Spleen (tissue), 11 donors: ENCODE measurements around the gene ZNF804B. TPM values are rescaled to one million over a fixed set of nuclear protein-coding genes. Genes with fewer than 3 reads are reported as not detected.

Experiments
- DNase-seq: peaks from one replicate; pipeline ENCODE4 v3.0.0-alpha.2; 2020
- H3K27ac ChIP-seq, 8 donors: fragments of 200-600 bp; sonication (generic) in 7 of 8; 1 replicate in 4 of 8; 2 replicates in 4 of 8; pipeline versions ENCODE4 v1.5.0 to v1.8.0; 2016 to 2021; ENCODE audit warnings: inconsistent platforms in 4 of 8, mild to moderate bottlenecking in 4 of 8, moderate library complexity in 1 of 8
- H3K27me3 ChIP-seq, 7 donors: fragments of 200-600 bp; sonication (generic) in 6 of 7; replicated peaks in 1 of 7; 1 replicate in 4 of 7; 2 replicates in 3 of 7; pipeline versions ENCODE4 v1.5.0 to v1.8.0; 2016 to 2021; ENCODE audit warnings: inconsistent platforms in 3 of 7, mild to moderate bottlenecking in 1 of 7
- H3K36me3 ChIP-seq, 6 donors: fragments of 200-600 bp; sonication (generic) in 5 of 6; 1 replicate in 4 of 6; 2 replicates in 2 of 6; pipeline versions ENCODE4 v1.5.0 to v1.8.0; 2016 to 2021; ENCODE audit warnings: inconsistent platforms in 2 of 6
- H3K4me1 ChIP-seq, 6 donors: fragments of 200-600 bp; sonication (generic) in 5 of 6; 1 replicate in 3 of 6; 2 replicates in 3 of 6; pipeline versions ENCODE4 v1.5.0 to v1.8.0; 2016 to 2021; ENCODE audit warnings: inconsistent platforms in 3 of 6
- H3K4me3 ChIP-seq, 8 donors: fragments of 200-600 bp; sonication (generic) in 7 of 8; 1 replicate in 4 of 8; 2 replicates in 4 of 8; pipeline versions ENCODE4 v1.5.0 to v1.8.0; 2016 to 2021; ENCODE audit warnings: inconsistent platforms in 4 of 8, mild to moderate bottlenecking in 4 of 8, moderate library complexity in 2 of 8
- H3K9me3 ChIP-seq, 8 donors: fragments of 200-600 bp; sonication (generic) in 7 of 8; 1 replicate in 4 of 8; 2 replicates in 4 of 8; pipeline versions ENCODE4 v1.5.0 to v1.8.0; 2016 to 2021; ENCODE audit warnings: inconsistent platforms in 4 of 8
- POLR2A ChIP-seq, 3 donors: fragments of 450-650 bp; IDR thresholded peaks; one replicate each; pipeline ENCODE4 v1.5.1; 2017; ENCODE audit warnings: antibody characterized with exemption in 3 of 3, mild to moderate bottlenecking in 1 of 3
- POLR2AphosphoS5 ChIP-seq, 3 donors: sonication (generic); formaldehyde crosslinking; IDR thresholded peaks; one replicate each; pipeline ENCODE4 v1.5.1; 2017; ENCODE audit warnings: antibody characterized with exemption in 3 of 3
- WGBS, 5 donors: extraction: QIAGEN DNeasy Blood & Tissue Kit in 3 of 5; methylation state at CpG; one replicate each; pipeline versions ENCODE4 v1.1.5 to v1.1.7; 2013 to 2018; 5-methylcytosine and 5-hydroxymethylcytosine counted together
- intact Hi-C: fragments of 100-400 bp; cut with DNase I; formaldehyde crosslinking; loops from one replicate; pipeline ENCODE4 v1.15.0; 2023; ENCODE audit warnings: low total_unique reads
- polyA plus RNA-seq, 3 donors: library from polyadenylated mRNA; stranded (reverse); fragments of 200-250 nt; gene quantifications; one replicate each; pipeline ENCODE4 v1.2.1, GENCODE V29; 2013
- total RNA-seq, 7 donors: library from RNA; depleted of rRNA in 3 of 7; stranded (reverse); fragments of >200 nt in 3 of 7; fragmentation: NEBNext Ultra II Directional in 4 of 7; extraction: Animal tissue kit (Norgen Biotek cat#: 25700) in 4 of 7; gene quantifications; one replicate each; pipeline versions ENCODE4 v1.1.0 to v1.2.1, GENCODE V29; 2016 to 2021
- TF ChIP-seq, protein P1 (sequence below), 11 experiments: fragments of 200-600 bp in 7 of 11; fragments of 450-650 bp in 4 of 11; sonication (generic) in 4 of 11; IDR thresholded peaks in 8 of 11; conservative IDR thresholded peaks in 3 of 11; 1 replicate in 7 of 11; 2 replicates in 4 of 11; pipeline versions ENCODE4 v1.4.0 to v1.8.0; 2016 to 2021; ENCODE audit warnings: antibody characterized with exemption in 11 of 11, inconsistent platforms in 4 of 11, mild to moderate bottlenecking in 1 of 11
- donor health status: healthy with polysubstance abuse.
- donor health status: DM: no; HTN: no; CAD: no; lungs with moderate emphysema.
- donor health status: DM: no; HTN: no; CAD: no.
- donor health status: Bipolar disorder and iron deficiency.
- donor health status: healthy.
- donor health status: DM: no; HTN: no; CAD: no.
- donor health status: DM: yes; HTN: yes; CAD: no.

Gene ZNF804B
- total and polyA plus RNA-seq, 10 donors = not detected

GRCh38 chr7:88928276-88928675 is 168.8 kb downstream of the ZNF804B start:
- no peak for TF ChIP-seq POLR2A (IDR thresholded peaks at IDR 0.05)
- TF ChIP-seq POLR2AphosphoS5 (IDR thresholded peaks at IDR 0.05) = no peak
- TF ChIP-seq, protein P1, sequence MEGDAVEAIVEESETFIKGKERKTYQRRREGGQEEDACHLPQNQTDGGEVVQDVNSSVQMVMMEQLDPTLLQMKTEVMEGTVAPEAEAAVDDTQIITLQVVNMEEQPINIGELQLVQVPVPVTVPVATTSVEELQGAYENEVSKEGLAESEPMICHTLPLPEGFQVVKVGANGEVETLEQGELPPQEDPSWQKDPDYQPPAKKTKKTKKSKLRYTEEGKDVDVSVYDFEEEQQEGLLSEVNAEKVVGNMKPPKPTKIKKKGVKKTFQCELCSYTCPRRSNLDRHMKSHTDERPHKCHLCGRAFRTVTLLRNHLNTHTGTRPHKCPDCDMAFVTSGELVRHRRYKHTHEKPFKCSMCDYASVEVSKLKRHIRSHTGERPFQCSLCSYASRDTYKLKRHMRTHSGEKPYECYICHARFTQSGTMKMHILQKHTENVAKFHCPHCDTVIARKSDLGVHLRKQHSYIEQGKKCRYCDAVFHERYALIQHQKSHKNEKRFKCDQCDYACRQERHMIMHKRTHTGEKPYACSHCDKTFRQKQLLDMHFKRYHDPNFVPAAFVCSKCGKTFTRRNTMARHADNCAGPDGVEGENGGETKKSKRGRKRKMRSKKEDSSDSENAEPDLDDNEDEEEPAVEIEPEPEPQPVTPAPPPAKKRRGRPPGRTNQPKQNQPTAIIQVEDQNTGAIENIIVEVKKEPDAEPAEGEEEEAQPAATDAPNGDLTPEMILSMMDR (IDR thresholded peaks at IDR 0.05 in 8 of 11, conservative IDR thresholded peaks at IDR 0.05 in 3 of 11) = no peak
- no peak overlapping the region for H3K27ac ChIP-seq
- H3K36me3 ChIP-seq = no peaks in the 10 kb centered on the region
- H3K4me1 ChIP-seq = no peaks in the 10 kb centered on the region
- no peak overlapping the region for H3K4me3 ChIP-seq
- DNase-seq = no peak
- H3K9me3 ChIP-seq = no peaks in the 10 kb centered on the region
- intact Hi-C loops = no loop called here
- no peaks in the 10 kb centered on the region for H3K27me3 ChIP-seq

- H3K27ac ChIP-seq = no peak overlapping the region
- WGBS, 5 donors = 82 to 92% (median 84%) methylated on average over 3 of the region's 3 CpGs
Observed at GRCh38 chr7:88929719-88930118, 170.2 kb downstream of the ZNF804B start.

DNA sequence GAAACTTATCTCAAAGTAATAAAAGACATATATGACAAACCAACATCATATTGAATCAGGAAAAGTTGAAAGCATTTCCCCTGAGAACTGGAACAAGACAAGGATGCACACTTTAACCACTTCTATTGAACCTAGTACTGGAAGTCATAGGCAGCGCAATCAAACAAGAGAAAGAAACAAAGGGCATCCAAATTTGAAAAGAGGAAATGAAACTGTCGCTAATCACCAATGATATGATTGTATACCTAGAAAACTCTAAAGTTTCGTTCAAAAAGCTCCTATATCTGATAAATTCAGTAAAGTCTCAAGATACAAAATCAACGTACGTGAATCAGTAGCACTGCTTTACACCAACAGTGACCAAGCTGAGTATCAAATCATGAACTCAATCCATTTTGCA is 173.8 kb downstream of the ZNF804B start:
- DNase-seq = no peak
- H3K4me1 ChIP-seq = no peaks in the 10 kb centered on the region
- no peaks in the 10 kb centered on the region for H3K9me3 ChIP-seq
- no peak overlapping the region for H3K27ac ChIP-seq
- no peak for TF ChIP-seq POLR2AphosphoS5 (IDR thresholded peaks at IDR 0.05)
- TF ChIP-seq POLR2A (IDR thresholded peaks at IDR 0.05) = no peak
- 84 to 90% (median 88%) methylated on average over 5 of the region's 5 CpGs for WGBS, 5 donors
- no peaks in the 10 kb centered on the region for H3K27me3 ChIP-seq
- intact Hi-C loops = no loop called here
- no peak overlapping the region for H3K4me3 ChIP-seq
- no peaks in the 10 kb centered on the region for H3K36me3 ChIP-seq

More at GRCh38 chr7:88929719-88930118, 170.2 kb downstream of the ZNF804B start:
- no peak for DNase-seq
- intact Hi-C loops = no loop called here
- no peaks in the 10 kb centered on the region for H3K4me1 ChIP-seq
- no peaks in the 10 kb centered on the region for H3K9me3 ChIP-seq
- H3K27me3 ChIP-seq = no peaks in the 10 kb centered on the region
- TF ChIP-seq POLR2AphosphoS5 (IDR thresholded peaks at IDR 0.05) (no peak), POLR2A (IDR thresholded peaks at IDR 0.05) (no peak)
- TF ChIP-seq, protein P1 (IDR thresholded peaks at IDR 0.05 in 8 of 11, conservative IDR thresholded peaks at IDR 0.05 in 3 of 11) = no peak
- no peaks in the 10 kb centered on the region for H3K36me3 ChIP-seq
- H3K4me3 ChIP-seq = no peak overlapping the region

GRCh38 chr7:88942815-88943501 is 183.5 kb downstream of the ZNF804B start:
- Histone ChIP-seq H3K4me3 (no peak overlapping the region), H3K27ac (no peak overlapping the region), H3K27me3 (no peaks in the 10 kb centered on the region), H3K36me3 (no peaks in the 10 kb centered on the region), H3K4me1 (no peaks in the 10 kb centered on the region), H3K9me3 (peaks cover 0 to 10% (median 0%) of the 10 kb centered on the region in 8 donors)
- intact Hi-C loops = no loop called here
- 79 to 89% (median 84%) methylated on average over 2 of the region's 2 CpGs for WGBS, 5 donors
- TF ChIP-seq, protein P1 (IDR thresholded peaks at IDR 0.05 in 8 of 11, conservative IDR thresholded peaks at IDR 0.05 in 3 of 11) = no peak
- TF ChIP-seq POLR2A (IDR thresholded peaks at IDR 0.05) (no peak), POLR2AphosphoS5 (IDR thresholded peaks at IDR 0.05) (no peak)
- DNase-seq = no peak
